Gastrocnemius medialis (tissue), 4 donors: Measurements from ENCODE around the gene SRPX2. TPM values are rescaled to one million over a fixed set of nuclear protein-coding genes. Genes with fewer than 3 reads are reported as not detected.

Source experiments
- ATAC-seq, 2 donors: fragments of 150-250 bp; one replicate each; pipeline ENCODE4 v1.9.1; 2016
- DNase-seq, 2 donors: peaks; one replicate each; pipeline ENCODE4 v3.0.0-alpha.2; 2019
- H3K27ac ChIP-seq, 4 donors: fragments of 200-600 bp; sonication (generic); 1 replicate in 1 of 4; 2 replicates in 3 of 4; pipeline ENCODE4 v1.5.1; 2016 to 2018; ENCODE audit warnings: mild to moderate bottlenecking in 2 of 4, moderate library complexity in 1 of 4
- H3K27me3 ChIP-seq, 3 donors: fragments of 200-600 bp; sonication (generic) in 2 of 3; 1 replicate in 1 of 3; 2 replicates in 2 of 3; pipeline versions ENCODE4 v1.5.1 to v1.6.0; 2016 to 2019; ENCODE audit warnings: mild to moderate bottlenecking in 1 of 3, moderate library complexity in 1 of 3
- H3K36me3 ChIP-seq, 2 donors: fragments of 200-600 bp; sonication (generic) in 1 of 2; one replicate each; pipeline ENCODE4 v1.5.1; 2017 to 2018
- H3K4me1 ChIP-seq, 2 donors: fragments of 200-600 bp; sonication (generic) in 1 of 2; one replicate each; pipeline ENCODE4 v1.5.1; 2016 to 2017; ENCODE audit warnings: mild to moderate bottlenecking in 2 of 2
- H3K4me3 ChIP-seq, 4 donors: fragments of 200-600 bp; sonication (generic) in 3 of 4; 1 replicate in 1 of 4; 2 replicates in 3 of 4; pipeline ENCODE4 v1.5.1; 2016 to 2019; ENCODE audit warnings: mild to moderate bottlenecking in 2 of 4
- H3K9me3 ChIP-seq, 3 donors: fragments of 200-600 bp; sonication (generic) in 2 of 3; 1 replicate in 1 of 3; 2 replicates in 2 of 3; pipeline ENCODE4 v1.5.1; 2016 to 2019
- POLR2A ChIP-seq, 2 donors: fragments of 450-650 bp; IDR thresholded peaks; one replicate each; pipeline ENCODE4 v1.6.1; 2017; ENCODE audit warnings: antibody characterized with exemption in 2 of 2, mild to moderate bottlenecking in 2 of 2, moderate library complexity in 2 of 2
- in situ Hi-C, 4 donors: fragments of 200-750 bp; cut with MboI; loops; one replicate each; pipeline versions ENCODE4 v1.15.0 to v1.8.0; 2017; ENCODE audit warnings: low sequenced_read_pairs in 4 of 4
- intact Hi-C: fragments of 100-400 bp; cut with DNase I; formaldehyde crosslinking; loops from one replicate; pipeline ENCODE4 v1.15.1; 2023; ENCODE audit warnings: low total_unique reads
- total RNA-seq, 4 donors: library from RNA; depleted of rRNA; stranded (reverse); fragments of >200 nt; gene quantifications; one replicate each; pipeline versions ENCODE4 v1.1.0 to v1.2.3, GENCODE V29; 2016
- TF ChIP-seq, protein P1 (sequence below), 5 experiments: fragments of 450-650 bp in 3 of 5; fragments of 200-600 bp in 2 of 5; sonication (generic) in 2 of 5; IDR thresholded peaks in 4 of 5; conservative IDR thresholded peaks in 1 of 5; 1 replicate in 4 of 5; 2 replicates in 1 of 5; pipeline ENCODE4 v1.5.1; 2016 to 2019; ENCODE audit warnings: antibody characterized with exemption in 5 of 5, mild to moderate bottlenecking in 3 of 5, moderate library complexity in 3 of 5

Gene SRPX2
- total RNA-seq, 4 donors from 2014 or later: 2.4 to 16.6 (median 15.2) TPM

DNA sequence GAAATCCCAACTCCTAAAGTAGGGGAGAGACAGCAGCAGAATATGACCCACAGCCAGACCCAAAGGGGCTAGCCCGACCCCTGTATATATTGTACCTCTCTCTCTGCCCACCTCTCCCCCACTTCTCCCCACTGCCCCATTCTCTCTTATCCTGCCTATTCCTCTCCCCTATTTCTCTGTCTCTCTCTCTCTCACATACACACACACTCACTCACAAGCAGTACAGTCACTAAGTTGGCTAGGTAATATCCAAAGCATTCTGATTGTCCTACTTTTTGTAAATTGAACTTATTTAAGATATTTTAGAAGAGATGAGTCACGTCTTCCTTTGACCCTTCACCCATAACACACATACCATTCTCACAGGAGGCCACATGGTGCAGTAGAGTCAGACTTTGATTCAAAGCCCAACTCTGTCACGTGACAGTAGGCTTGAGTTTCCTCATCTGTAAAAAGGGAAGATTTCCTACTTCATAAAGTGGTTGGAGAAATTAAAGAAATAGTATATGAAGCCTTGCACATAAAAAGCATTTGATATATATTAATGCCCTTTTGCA is 29.5 kb downstream of the SRPX2 start:
- H3K27me3 ChIP-seq: no peaks in the 10 kb centered on the region
- intact Hi-C loops: no loop called here
- no peaks in the 10 kb centered on the region for H3K4me1 ChIP-seq
- TF ChIP-seq POLR2A (IDR thresholded peaks at IDR 0.05): no peak
- TF ChIP-seq, protein P1, sequence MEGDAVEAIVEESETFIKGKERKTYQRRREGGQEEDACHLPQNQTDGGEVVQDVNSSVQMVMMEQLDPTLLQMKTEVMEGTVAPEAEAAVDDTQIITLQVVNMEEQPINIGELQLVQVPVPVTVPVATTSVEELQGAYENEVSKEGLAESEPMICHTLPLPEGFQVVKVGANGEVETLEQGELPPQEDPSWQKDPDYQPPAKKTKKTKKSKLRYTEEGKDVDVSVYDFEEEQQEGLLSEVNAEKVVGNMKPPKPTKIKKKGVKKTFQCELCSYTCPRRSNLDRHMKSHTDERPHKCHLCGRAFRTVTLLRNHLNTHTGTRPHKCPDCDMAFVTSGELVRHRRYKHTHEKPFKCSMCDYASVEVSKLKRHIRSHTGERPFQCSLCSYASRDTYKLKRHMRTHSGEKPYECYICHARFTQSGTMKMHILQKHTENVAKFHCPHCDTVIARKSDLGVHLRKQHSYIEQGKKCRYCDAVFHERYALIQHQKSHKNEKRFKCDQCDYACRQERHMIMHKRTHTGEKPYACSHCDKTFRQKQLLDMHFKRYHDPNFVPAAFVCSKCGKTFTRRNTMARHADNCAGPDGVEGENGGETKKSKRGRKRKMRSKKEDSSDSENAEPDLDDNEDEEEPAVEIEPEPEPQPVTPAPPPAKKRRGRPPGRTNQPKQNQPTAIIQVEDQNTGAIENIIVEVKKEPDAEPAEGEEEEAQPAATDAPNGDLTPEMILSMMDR (IDR thresholded peaks at IDR 0.05 in 4 of 5, conservative IDR thresholded peaks at IDR 0.05 in 1 of 5): no peak
- no peak overlapping the region for H3K27ac ChIP-seq
- in situ Hi-C loops: no loop called here
- no peaks in the 10 kb centered on the region for H3K9me3 ChIP-seq
- DNase-seq (no peak), ATAC-seq (no peak)
- H3K36me3 ChIP-seq: no peaks in the 10 kb centered on the region
- H3K4me3 ChIP-seq: no peak overlapping the region

- no peaks in the 10 kb centered on the region for H3K9me3 ChIP-seq
- no peaks in the 10 kb centered on the region for H3K4me1 ChIP-seq
- H3K4me3 ChIP-seq: no peak overlapping the region
- no peaks in the 10 kb centered on the region for H3K36me3 ChIP-seq
- no peak overlapping the region for H3K27ac ChIP-seq
- no peaks in the 10 kb centered on the region for H3K27me3 ChIP-seq
- TF ChIP-seq POLR2A (IDR thresholded peaks at IDR 0.05): no peak
- TF ChIP-seq, protein P1 (IDR thresholded peaks at IDR 0.05 in 4 of 5, conservative IDR thresholded peaks at IDR 0.05 in 1 of 5): no peak
- in situ Hi-C loops (no loop called here), intact Hi-C loops (no loop called here)
- no peak for ATAC-seq
- no peak for DNase-seq
Observed at GRCh38 chrX:100674705-100675104, 30.7 kb downstream of the SRPX2 start.

- ATAC-seq: no peak
- in situ Hi-C loops (no loop called here), intact Hi-C loops (no loop called here)
- TF ChIP-seq, protein P1 (IDR thresholded peaks at IDR 0.05 in 4 of 5, conservative IDR thresholded peaks at IDR 0.05 in 1 of 5): no peak
- TF ChIP-seq POLR2A (IDR thresholded peaks at IDR 0.05): no peak
- no peak for DNase-seq
- Histone ChIP-seq H3K36me3 (no peaks in the 10 kb centered on the region), H3K4me1 (no peaks in the 10 kb centered on the region), H3K27ac (no peak overlapping the region), H3K27me3 (no peaks in the 10 kb centered on the region), H3K4me3 (no peak overlapping the region), H3K9me3 (no peaks in the 10 kb centered on the region)
Observed at GRCh38 chrX:100677611-100678181, 33.7 kb downstream of the SRPX2 start.

- intact Hi-C loops (no loop called here), in situ Hi-C loops (loop anchor here in 1 of 4 donors (10.0 kb wide), 1 partner anchor 84 kb away; no protein-coding TSS in a partner anchor)
- no peaks in the 10 kb centered on the region for H3K9me3 ChIP-seq
- no peaks in the 10 kb centered on the region for H3K4me1 ChIP-seq
- H3K27ac ChIP-seq: no peak overlapping the region
- ATAC-seq: no peak
- no peak for DNase-seq
- no peaks in the 10 kb centered on the region for H3K27me3 ChIP-seq
- H3K4me3 ChIP-seq: no peak overlapping the region
- TF ChIP-seq, protein P1 (IDR thresholded peaks at IDR 0.05 in 4 of 5, conservative IDR thresholded peaks at IDR 0.05 in 1 of 5): no peak
- no peak for TF ChIP-seq POLR2A (IDR thresholded peaks at IDR 0.05)
- no peaks in the 10 kb centered on the region for H3K36me3 ChIP-seq
Observed at GRCh38 chrX:100680756-100681155, 36.8 kb downstream of the SRPX2 start.
